HG02759 (cell line): ENCODE measurements around the gene OSGIN1.

Experiments used
- ATAC-seq: cut with Tn5 transposase; IDR thresholded peaks from one replicate; pipeline ENCODE4 v1.9.1; 2021; ENCODE audit warnings: mild to moderate bottlenecking, moderate library complexity; ENCODE audit not compliant: unreplicated experiment

The OSGIN1 gene

GRCh38 chr16:83995754-83996153 lies 42.7 kb downstream of the OSGIN1 start:
- no peak for ATAC-seq

GRCh38 chr16:83996481-83997252 lies 43.6 kb downstream of the OSGIN1 start:
- no peak for ATAC-seq

- no peak for ATAC-seq
These were observed 45.1 kb downstream of the OSGIN1 start for GRCh38 chr16:83998091-83998490.

- no peak for ATAC-seq
These were observed 48.1 kb downstream of the OSGIN1 start for GRCh38 chr16:84000989-84001642.

GRCh38 chr16:84001726-84002125 lies 48.7 kb downstream of the OSGIN1 start:
- ATAC-seq = no peak

GRCh38 chr16:84003038-84003437 lies 50.0 kb downstream of the OSGIN1 start:
- no peak for ATAC-seq

GRCh38 chr16:84004442-84004841 lies 51.4 kb downstream of the OSGIN1 start:
- ATAC-seq = no peak

- ATAC-seq = no peak
These were observed 52.4 kb downstream of the OSGIN1 start for GRCh38 chr16:84005391-84005790.

GRCh38 chr16:84007520-84007919 lies 54.5 kb downstream of the OSGIN1 start:
- no peak for ATAC-seq

GRCh38 chr16:84007965-84008364 lies 54.9 kb downstream of the OSGIN1 start:
- no peak for ATAC-seq

GRCh38 chr16:84009282-84009681 lies 56.2 kb downstream of the OSGIN1 start:
- no peak for ATAC-seq

GRCh38 chr16:84013787-84014569 lies 60.9 kb downstream of the OSGIN1 start:
- ATAC-seq = peak; percentile 75

- ATAC-seq = no peak
These were observed 61.7 kb downstream of the OSGIN1 start for GRCh38 chr16:84014570-84015327.

- no peak for ATAC-seq
These were observed 62.4 kb downstream of the OSGIN1 start for GRCh38 chr16:84015399-84015798.
